RPMI7951 (cell line): ENCODE data around the gene EPOP. TPM values are rescaled to one million over a fixed set of nuclear protein-coding genes. Genes with fewer than 3 reads are reported as not detected.

ENCODE experiments used
- DNase-seq: peaks from one replicate; pipeline ENCODE4 v3.0.0-alpha.2; 2012; ENCODE audit warnings: low read depth
- total RNA-seq: library from RNA; depleted of rRNA; stranded (reverse); fragments of >200 nt; shearing (Covaris generic); gene quantifications from 2 replicates; pipeline ENCODE4 v1.2.3, GENCODE V29; 2014; rRNA removed

The EPOP gene
- total RNA-seq: 1.7 and 1.8 TPM in 2 replicates

- peak; percentile 84 for DNase-seq
These were observed at the start of gene EPOP for GRCh38 chr17:38674749-38675615. Gene EPOP, minus strand, starts transcription at chr17:38674957. Its CDS starts 462 bp downstream, at chr17:38674495.

GRCh38 chr17:38721802-38722201 lies 47.0 kb upstream of the EPOP start:
- no peak for DNase-seq

- no peak for DNase-seq
These were observed 46.2 kb upstream of the EPOP start for GRCh38 chr17:38720941-38721340.

- DNase-seq: no peak
These were observed 45.3 kb upstream of the EPOP start for GRCh38 chr17:38719943-38720641.

- DNase-seq: no peak
These were observed 44.7 kb upstream of the EPOP start for GRCh38 chr17:38719289-38719942.

GRCh38 chr17:38717139-38717745 lies 42.5 kb upstream of the EPOP start:
- DNase-seq: no peak

- no peak for DNase-seq
These were observed 41.7 kb upstream of the EPOP start for GRCh38 chr17:38716368-38717005.

GRCh38 chr17:38715216-38715943 lies 40.6 kb upstream of the EPOP start:
- no peak for DNase-seq

GRCh38 chr17:38713456-38714075 lies 38.8 kb upstream of the EPOP start:
- DNase-seq: no peak

GRCh38 chr17:38712593-38712992 lies 37.8 kb upstream of the EPOP start:
- no peak for DNase-seq

- DNase-seq: no peak
These were observed 37.2 kb upstream of the EPOP start for GRCh38 chr17:38711792-38712571.

- no peak for DNase-seq
These were observed 36.2 kb upstream of the EPOP start for GRCh38 chr17:38710985-38711384.

GRCh38 chr17:38710604-38710962 lies 35.8 kb upstream of the EPOP start:
- no peak for DNase-seq

GRCh38 chr17:38709864-38710603 lies 35.3 kb upstream of the EPOP start:
- DNase-seq: no peak

- no peak for DNase-seq
These were observed 34.5 kb upstream of the EPOP start for GRCh38 chr17:38709104-38709820.

- no peak for DNase-seq
These were observed 33.1 kb upstream of the EPOP start for GRCh38 chr17:38707678-38708351.

- DNase-seq: no peak
These were observed 31.9 kb upstream of the EPOP start for GRCh38 chr17:38706505-38707216.
